Psoas muscle (tissue), 8 donors: Measurements from ENCODE around the gene CDC45. TPM values are rescaled to one million over a fixed set of nuclear protein-coding genes. Genes with fewer than 3 reads are reported as not detected.

Experiments used
- ATAC-seq, 4 donors: fragments of 200-7000 bp; cut with Tn5 transposase; one replicate each; pipeline ENCODE4 v1.9.1; 2020; ENCODE audit warnings: moderate library complexity in 3 of 4, mild to moderate bottlenecking in 2 of 4
- DNase-seq, 2 donors: peaks; one replicate each; pipeline ENCODE4 v3.0.0-alpha.2; 2020
- H3K27ac ChIP-seq: fragments of 200-600 bp; one replicate; pipeline ENCODE4 v1.8.0; 2022
- H3K27me3 ChIP-seq, 3 donors: fragments of 200-600 bp in 1 of 3; one replicate each; pipeline versions ENCODE4 v1.6.1 to v1.8.0; 2013 to 2022; ENCODE audit warnings: low read length in 2 of 3, mild to moderate bottlenecking in 2 of 3, moderate library complexity in 1 of 3; ENCODE audit not compliant: insufficient read depth in 3 of 3
- H3K36me3 ChIP-seq, 2 donors: fragments of 200-600 bp in 1 of 2; one replicate each; pipeline versions ENCODE4 v1.6.1 to v1.8.0; 2013 to 2022; ENCODE audit warnings: low read depth in 1 of 2, mild to moderate bottlenecking in 1 of 2, moderate library complexity in 1 of 2; ENCODE audit not compliant: insufficient read depth in 1 of 2
- H3K4me1 ChIP-seq: fragments of 200-600 bp; one replicate; pipeline ENCODE4 v1.8.0; 2022
- H3K4me3 ChIP-seq: fragments of 200-600 bp; one replicate; pipeline ENCODE4 v1.8.0; 2022; ENCODE audit warnings: mild to moderate bottlenecking
- H3K9me3 ChIP-seq: fragments of 200-600 bp; one replicate; pipeline ENCODE4 v1.8.0; 2022
- WGBS, 3 donors: extraction: QIAGEN DNeasy Blood & Tissue Kit; methylation state at CpG; one replicate each; pipeline versions ENCODE4 v1.1.6 to v1.1.7; 2013; 5-methylcytosine and 5-hydroxymethylcytosine counted together
- intact Hi-C, 2 donors: fragments of 100-400 bp; cut with DNase I; formaldehyde crosslinking; loops; one replicate each; pipeline versions ENCODE4 v1.11.0 to v1.14.2; 2022
- polyA plus RNA-seq, 3 donors: library from polyadenylated mRNA; stranded (reverse); fragments of 200-250 nt; gene quantifications; one replicate each; pipeline ENCODE4 v1.2.3, GENCODE V29; 2013
- total RNA-seq, 4 donors: library from RNA; stranded (reverse); fragmentation: NEBNext Ultra II Directional in 2 of 4; extraction: Animal tissue kit (Norgen Biotek cat#: 25700) in 2 of 4; gene quantifications; one replicate each; pipeline versions ENCODE4 v1.2.1 to v1.2.4, GENCODE V29; 2021 to 2023
- TF ChIP-seq, protein P1 (sequence below): fragments of 200-600 bp; IDR thresholded peaks from one replicate; pipeline ENCODE4 v1.8.0; 2022; ENCODE audit warnings: antibody characterized with exemption
- donor health status: healthy with polysubstance abuse.
- donor health status: DM: no; HTN: no; CAD: no; lungs with moderate emphysema.
- donor health status: Bipolar disorder and iron deficiency.
- donor health status: healthy.
- donor health status: DM: yes; HTN: yes; CAD: no.
- donor health status: DM: no; HTN: no; CAD: no.
- donor health status: DM: no; HTN: no; CAD: no.
- donor health status: DM: yes; HTN: yes; CAD: no.

Gene CDC45
- total and polyA plus RNA-seq, 7 donors, result 0.30 to 0.77 (median 0.71) TPM; not detected in 2

DNA sequence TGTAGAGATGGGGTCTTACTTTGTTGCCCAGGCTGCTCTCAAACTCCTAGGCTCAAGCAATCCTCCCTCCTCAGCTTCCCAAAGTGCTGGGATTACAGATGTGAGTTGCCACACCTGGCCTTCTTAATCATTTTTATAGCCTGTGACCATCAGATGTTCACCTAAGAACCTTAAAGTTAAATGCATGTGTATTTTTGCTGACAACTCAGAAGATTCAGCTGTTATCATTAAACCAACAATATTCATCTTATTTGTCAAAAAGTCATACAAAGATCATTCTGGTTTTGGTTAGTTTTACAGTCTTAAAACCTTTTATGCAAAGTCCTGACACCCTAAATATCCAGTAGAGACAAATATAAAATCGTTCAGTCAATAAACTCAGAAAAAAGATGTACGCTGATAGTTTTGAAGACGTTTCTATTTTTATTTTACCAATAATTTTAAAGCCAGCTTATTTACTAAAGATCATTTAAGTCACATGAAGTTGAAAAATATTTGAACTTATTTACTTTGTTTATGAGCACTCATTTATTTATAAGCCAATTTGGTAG, 22.3 kb downstream of the CDC45 start:
- WGBS, 3 donors, result 80 to 88% (median 85%) methylated on average over 3 of the region's 3 CpGs
- no peaks in the 10 kb centered on the region for H3K27me3 ChIP-seq
- no peaks in the 10 kb centered on the region for H3K36me3 ChIP-seq
- TF ChIP-seq, protein P1, sequence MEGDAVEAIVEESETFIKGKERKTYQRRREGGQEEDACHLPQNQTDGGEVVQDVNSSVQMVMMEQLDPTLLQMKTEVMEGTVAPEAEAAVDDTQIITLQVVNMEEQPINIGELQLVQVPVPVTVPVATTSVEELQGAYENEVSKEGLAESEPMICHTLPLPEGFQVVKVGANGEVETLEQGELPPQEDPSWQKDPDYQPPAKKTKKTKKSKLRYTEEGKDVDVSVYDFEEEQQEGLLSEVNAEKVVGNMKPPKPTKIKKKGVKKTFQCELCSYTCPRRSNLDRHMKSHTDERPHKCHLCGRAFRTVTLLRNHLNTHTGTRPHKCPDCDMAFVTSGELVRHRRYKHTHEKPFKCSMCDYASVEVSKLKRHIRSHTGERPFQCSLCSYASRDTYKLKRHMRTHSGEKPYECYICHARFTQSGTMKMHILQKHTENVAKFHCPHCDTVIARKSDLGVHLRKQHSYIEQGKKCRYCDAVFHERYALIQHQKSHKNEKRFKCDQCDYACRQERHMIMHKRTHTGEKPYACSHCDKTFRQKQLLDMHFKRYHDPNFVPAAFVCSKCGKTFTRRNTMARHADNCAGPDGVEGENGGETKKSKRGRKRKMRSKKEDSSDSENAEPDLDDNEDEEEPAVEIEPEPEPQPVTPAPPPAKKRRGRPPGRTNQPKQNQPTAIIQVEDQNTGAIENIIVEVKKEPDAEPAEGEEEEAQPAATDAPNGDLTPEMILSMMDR, result no peak
- H3K4me3 ChIP-seq, result no peak overlapping the region
- DNase-seq (no peak), ATAC-seq (no peak)
- H3K4me1 ChIP-seq, result no peaks in the 10 kb centered on the region
- intact Hi-C loops, result no loop called here
- no peaks in the 10 kb centered on the region for H3K9me3 ChIP-seq
- no peak overlapping the region for H3K27ac ChIP-seq

DNA sequence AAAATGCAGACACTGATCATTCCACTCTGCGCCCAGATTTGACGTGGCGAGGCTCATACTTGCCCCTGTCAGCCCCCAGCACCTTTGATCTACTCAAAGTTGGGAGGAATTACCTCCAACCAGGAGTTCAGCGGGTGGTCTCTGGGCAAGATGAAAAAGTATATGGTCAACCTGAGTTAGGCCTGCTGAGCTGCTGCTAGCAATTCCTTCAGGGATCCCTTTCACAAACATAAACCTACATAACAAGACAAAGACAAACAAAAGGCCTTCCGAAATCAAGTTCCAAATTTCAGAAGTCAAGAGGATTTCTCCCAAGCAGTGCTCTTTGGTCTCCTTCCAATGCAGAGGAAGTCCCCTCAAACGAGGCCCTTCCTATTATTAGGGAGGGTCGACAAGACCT, 23.6 kb downstream of the CDC45 start:
- intact Hi-C loops, result no loop called here
- no peak overlapping the region for H3K4me3 ChIP-seq
- WGBS, 3 donors, result 84 to 87% (median 86%) methylated on average over 7 of the region's 7 CpGs
- H3K9me3 ChIP-seq, result no peaks in the 10 kb centered on the region
- H3K27ac ChIP-seq, result no peak overlapping the region
- H3K4me1 ChIP-seq, result no peaks in the 10 kb centered on the region
- TF ChIP-seq, protein P1, result no peak
- no peak for ATAC-seq
- no peaks in the 10 kb centered on the region for H3K36me3 ChIP-seq
- DNase-seq, result no peak
- H3K27me3 ChIP-seq, result no peaks in the 10 kb centered on the region

DNA sequence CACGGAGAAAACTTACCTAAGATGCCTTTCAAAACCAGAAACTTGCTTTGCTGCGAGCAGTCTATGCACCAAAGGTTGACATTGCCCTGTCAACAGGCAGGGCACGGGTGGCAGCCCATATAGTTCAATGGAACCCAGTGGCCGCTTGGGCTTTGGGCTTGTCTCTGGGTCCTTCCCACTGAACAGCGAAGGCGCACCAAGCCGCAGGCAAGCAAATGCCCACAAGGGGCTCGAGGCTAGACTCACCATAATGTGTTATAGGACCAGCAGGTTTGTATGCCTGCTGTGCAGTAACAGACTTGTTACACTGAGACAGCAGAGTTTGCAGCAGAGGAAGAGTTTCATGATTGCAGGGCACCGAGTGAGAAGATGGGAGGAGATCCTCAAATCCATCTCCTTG, 24.1 kb downstream of the CDC45 start:
- intact Hi-C loops, result no loop called here
- no peaks in the 10 kb centered on the region for H3K4me1 ChIP-seq
- ATAC-seq (no peak), DNase-seq (no peak)
- TF ChIP-seq, protein P1, result no peak
- no peaks in the 10 kb centered on the region for H3K27me3 ChIP-seq
- H3K4me3 ChIP-seq, result no peak overlapping the region
- H3K36me3 ChIP-seq, result no peaks in the 10 kb centered on the region
- H3K9me3 ChIP-seq, result no peaks in the 10 kb centered on the region
- WGBS, 3 donors, result 93 to 95% (median 93%) methylated on average over 9 of the region's 9 CpGs
- H3K27ac ChIP-seq, result no peak overlapping the region

DNA sequence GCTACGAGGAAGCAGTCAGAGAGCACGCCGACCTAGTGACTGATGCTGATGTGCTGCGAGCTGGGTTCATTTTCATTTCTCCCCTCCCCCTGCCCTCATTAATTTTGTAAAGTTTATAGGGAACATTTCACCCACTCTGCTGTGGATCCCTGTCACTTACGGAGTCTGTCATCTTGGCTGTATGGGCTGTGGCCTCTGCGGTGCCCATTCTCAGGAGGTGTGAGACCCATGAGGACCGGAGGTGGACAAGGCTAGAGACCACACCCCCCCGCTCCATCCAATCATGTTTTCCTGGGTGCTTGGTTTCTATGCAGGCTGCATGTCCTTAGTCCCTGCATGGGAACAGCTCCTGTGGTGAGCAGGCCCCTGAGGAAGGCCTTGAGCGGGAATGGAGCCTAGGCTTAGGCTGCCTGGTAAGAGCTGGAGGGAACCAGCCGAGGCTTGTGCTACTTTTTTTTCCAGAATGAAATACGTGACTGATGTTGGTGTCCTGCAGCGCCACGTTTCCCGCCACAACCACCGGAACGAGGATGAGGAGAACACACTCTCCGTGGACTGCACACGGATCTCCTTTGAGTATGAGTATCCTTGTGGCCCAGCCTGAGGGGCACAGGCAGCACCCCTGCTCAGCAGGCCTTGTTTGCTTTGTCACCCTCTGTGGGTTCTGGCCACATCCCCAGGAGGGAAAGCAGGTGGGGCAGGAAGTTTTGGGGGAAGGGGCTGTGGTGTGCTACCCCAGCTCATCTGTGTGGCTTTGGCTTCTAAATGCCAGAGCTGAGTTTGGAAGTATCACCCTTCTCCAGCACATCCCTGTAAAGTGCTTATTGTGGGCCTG, 25.4 kb downstream of the CDC45 start:
- no peaks in the 10 kb centered on the region for H3K27me3 ChIP-seq
- DNase-seq (no peak), ATAC-seq (no peak)
- WGBS, 3 donors, result 90 to 91% (median 91%) methylated on average over 18 of the region's 18 CpGs
- intact Hi-C loops, result no loop called here
- H3K4me3 ChIP-seq, result no peak overlapping the region
- no peaks in the 10 kb centered on the region for H3K4me1 ChIP-seq
- H3K27ac ChIP-seq, result no peak overlapping the region
- H3K36me3 ChIP-seq, result no peaks in the 10 kb centered on the region
- no peaks in the 10 kb centered on the region for H3K9me3 ChIP-seq
- TF ChIP-seq, protein P1, result no peak
